HepG2 (cell line): ENCODE data around the gene PACS1. TPM values are rescaled to one million over a fixed set of nuclear protein-coding genes. Genes with fewer than 3 reads are reported as not detected.
A peak's percentile ranks its signal among the peaks of the same experiment; 100 is the strongest.

Experiments used
- CBX1 ChIP-seq: IDR thresholded peaks from one replicate; pipeline ENCODE4 v1.6.1; 2016; ENCODE audit warnings: antibody characterized with exemption, low read depth
- CCDC6 ChIP-seq: sonication (generic); formaldehyde crosslinking; IDR thresholded peaks from 2 replicates; pipeline ENCODE4 v1.8.1; 2022; ENCODE audit warnings: mild to moderate bottlenecking, missing genetic modification reagents, moderate library complexity
- ELF3 ChIP-seq: IDR thresholded peaks from 2 replicates; pipeline ENCODE4 v1.6.1; 2016; ENCODE audit warnings: missing genetic modification reagents, missing compliant biosample characterization
- HMG20B ChIP-seq: conservative IDR thresholded peaks from 2 replicates; pipeline ENCODE4 v1.6.1; 2016; ENCODE audit warnings: missing genetic modification reagents, missing compliant biosample characterization
- JUN ChIP-seq: sonication (generic); formaldehyde crosslinking; IDR thresholded peaks from 2 replicates; pipeline ENCODE4 v1.4.0; 2020; ENCODE audit warnings: mild to moderate bottlenecking, missing genetic modification reagents
- KLF12 ChIP-seq: sonication (generic); formaldehyde crosslinking; IDR thresholded peaks from 2 replicates; pipeline ENCODE4 v1.4.0; 2020; ENCODE audit warnings: missing genetic modification reagents, borderline replicate concordance
- MAFF ChIP-seq: IDR thresholded peaks from 2 replicates; pipeline ENCODE4 v1.6.1; 2011; ENCODE audit warnings: low read depth, low read length, improper control_type of control experiment
- NFKB2 ChIP-seq: sonication (generic); formaldehyde crosslinking; IDR thresholded peaks from 2 replicates; pipeline ENCODE4 v1.4.0; 2020; ENCODE audit warnings: missing genetic modification reagents, borderline replicate concordance
- RELA ChIP-seq: sonication (generic); formaldehyde crosslinking; IDR thresholded peaks from 2 replicates; pipeline ENCODE4 v1.4.0; 2020; ENCODE audit warnings: missing genetic modification reagents
- ZBTB2 ChIP-seq: sonication (generic); formaldehyde crosslinking; IDR thresholded peaks from 2 replicates; pipeline ENCODE4 v1.8.0; 2022; ENCODE audit warnings: low read depth, missing genetic modification reagents
- ZBTB4 ChIP-seq: sonication (generic); formaldehyde crosslinking; IDR thresholded peaks from 2 replicates; pipeline ENCODE4 v1.4.0; 2020; ENCODE audit warnings: missing genetic modification reagents, mild to moderate bottlenecking, borderline replicate concordance
- ZFYVE20 ChIP-seq: sonication (generic); formaldehyde crosslinking; IDR thresholded peaks from 2 replicates; pipeline ENCODE4 v1.8.0; 2023; ENCODE audit warnings: low read depth, mild to moderate bottlenecking, moderate library complexity, missing genetic modification reagents, borderline replicate concordance
- ZNF282 ChIP-seq: fragments of 450-650 bp; IDR thresholded peaks from 2 replicates; pipeline ENCODE4 v1.6.1; 2018; ENCODE audit not compliant: partially characterized antibody
- ZNF432 ChIP-seq: sonication (generic); formaldehyde crosslinking; IDR thresholded peaks from 2 replicates; pipeline ENCODE4 v1.5.0; 2020; ENCODE audit warnings: missing genetic modification reagents, mild to moderate bottlenecking, borderline replicate concordance
- ZNF556 ChIP-seq: sonication (generic); formaldehyde crosslinking; IDR thresholded peaks from 2 replicates; pipeline ENCODE4 v1.4.0; 2020; ENCODE audit warnings: mild to moderate bottlenecking, missing genetic modification reagents, borderline replicate concordance
- ZNF703 ChIP-seq: sonication (generic); formaldehyde crosslinking; IDR thresholded peaks from 2 replicates; pipeline ENCODE4 v1.5.1; 2020; ENCODE audit warnings: missing genetic modification reagents, mild to moderate bottlenecking, moderate library complexity, borderline replicate concordance
- ZNF710 ChIP-seq: sonication (generic); formaldehyde crosslinking; IDR thresholded peaks from 2 replicates; pipeline ENCODE4 v1.5.0; 2020; ENCODE audit warnings: mild to moderate bottlenecking, missing genetic modification reagents, borderline replicate concordance
- ZNF747 ChIP-seq: sonication (generic); formaldehyde crosslinking; IDR thresholded peaks from 2 replicates; pipeline ENCODE4 v1.8.1; 2023; ENCODE audit warnings: missing genetic modification reagents, mild to moderate bottlenecking, borderline replicate concordance
- ZNF768 ChIP-seq: sonication (generic); formaldehyde crosslinking; IDR thresholded peaks from 2 replicates; pipeline ENCODE4 v1.4.0; 2020; ENCODE audit warnings: missing genetic modification reagents
- ZNF878 ChIP-seq: sonication (generic); formaldehyde crosslinking; IDR thresholded peaks from 2 replicates; pipeline ENCODE4 v1.8.1; 2023; ENCODE audit warnings: mild to moderate bottlenecking, missing genetic modification reagents, moderate library complexity
- polyA plus RNA-seq, 8 experiments: library from polyadenylated mRNA; depleted of rRNA in 3 of 8; stranded (reverse) in 7 of 8; unstranded in 1 of 8; fragments of >200 nt; fragmentation: Illumina TruSeq in 4 of 8; extraction: Trizol in 4 of 8; gene quantifications; 2 replicates each; pipeline versions ENCODE4 v1.2.1 to v1.2.3, GENCODE V29; 2011 to 2016; ENCODE audit warnings: low read depth in 4 of 8, missing spikeins in 1 of 8, mixed read lengths in 1 of 8; ENCODE audit not compliant: insufficient read depth in 1 of 8
- total RNA-seq, 5 experiments: library from RNA; depleted of rRNA; stranded (reverse); fragments of >200 nt; fragmentation: Illumina TruSeq; extraction: Trizol; gene quantifications; 2 replicates each; pipeline ENCODE4 v1.2.3, GENCODE V29; 2016; ENCODE audit warnings: low read depth in 1 of 5

The PACS1 gene
- total and polyA plus RNA-seq, 2 of the 13 experiments (the other 11 are each of a cell fraction or from before 2014, with no cell fraction given), result 7.6 to 8.6 TPM

GRCh38 chr11:66119348-66120133 is 49.5 kb downstream of the PACS1 start (continued):
- no peak for TF ChIP-seq ZBTB4 (CRISPR knock-in tag)
- TF ChIP-seq MAFF, result no peak
- no peak for TF ChIP-seq ZBTB2 (CRISPR knock-in tag)
- no peak for TF ChIP-seq CBX1
- no peak for TF ChIP-seq ZNF282
- no peak; the same call in none of the 2 replicates for TF ChIP-seq JUN (CRISPR knock-in tag)
- TF ChIP-seq ZNF703, result no peak
- no peak; the same call in 1 of the 2 replicates for TF ChIP-seq HMG20B (CRISPR knock-in tag)
- no peak for TF ChIP-seq ZFYVE20 (CRISPR knock-in tag)
- no peak for TF ChIP-seq CCDC6 (CRISPR knock-in tag)
- TF ChIP-seq RELA (CRISPR knock-in tag), result no peak
- TF ChIP-seq ZNF710, result no peak
- no peak for TF ChIP-seq NFKB2 (CRISPR knock-in tag)
- no peak; the same call in 1 of the 2 replicates for TF ChIP-seq ZNF768 (CRISPR knock-in tag)
- TF ChIP-seq ZNF747 (CRISPR knock-in tag), result peak; percentile 35; the same call in 1 of the 2 replicates
- TF ChIP-seq ZNF878 (CRISPR knock-in tag), result no peak
- no peak for TF ChIP-seq ZNF556 (CRISPR knock-in tag)
- TF ChIP-seq ZNF432 (CRISPR knock-in tag), result no peak
- TF ChIP-seq ELF3 (CRISPR knock-in tag), result peak; percentile 63; the same call in 1 of the 2 replicates
- no peak for TF ChIP-seq KLF12 (CRISPR knock-in tag)
